NCI-H187 treated with DMSO at 0.1 percent for 48 hours (cell line): ENCODE measurements around the gene POLD1.
"Not testable (repeated sequence)": the region's sequence is repeated elsewhere in the genome, so short reads cannot be mapped to it uniquely, and the experiment has no call there.

Experiments
- DNase-seq: peaks from one replicate; lab custom pipeline; 2025; lab: John Stamatoyannopoulos, UW

POLD1 gene

DNA sequence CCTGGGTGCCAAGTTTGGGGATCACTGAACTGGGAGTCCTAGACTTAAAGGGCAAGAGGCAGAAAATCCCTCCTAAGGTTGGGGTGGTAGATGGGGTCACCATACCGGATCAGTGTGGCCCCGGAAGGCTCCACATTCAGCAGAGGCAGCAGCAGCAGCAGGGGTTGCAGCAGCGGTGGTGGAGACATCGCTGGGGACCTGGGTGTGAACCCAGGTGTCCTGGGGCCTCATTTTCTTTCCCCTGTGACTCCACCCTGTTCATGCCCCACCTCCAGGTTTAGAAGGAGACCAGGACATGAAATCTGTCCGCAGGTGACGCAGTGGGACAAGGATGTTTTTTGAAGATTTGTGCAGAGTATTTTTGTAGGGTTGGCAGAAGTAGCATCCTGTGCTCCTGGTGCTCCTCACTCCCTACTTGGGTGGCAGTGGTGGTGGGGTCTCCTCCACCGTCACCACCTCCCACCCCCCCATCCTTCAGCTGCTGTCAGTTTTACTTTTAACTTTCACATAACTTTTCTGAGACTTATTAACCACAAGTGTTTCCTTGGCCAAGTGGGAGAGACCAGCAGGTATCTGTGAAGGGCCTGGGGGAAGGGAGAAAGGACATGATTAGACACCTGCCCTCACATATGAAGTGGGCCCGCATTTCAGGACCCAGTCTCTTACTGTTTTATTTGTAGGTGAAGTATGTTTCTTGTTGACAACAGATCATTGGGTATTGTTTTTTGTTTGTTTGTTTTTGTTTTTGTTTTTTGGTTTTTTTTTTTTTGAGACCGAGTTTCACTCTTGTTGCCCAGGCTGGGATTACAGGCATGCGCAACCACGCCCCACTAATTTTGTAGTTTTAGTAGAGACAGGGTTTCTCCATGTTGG, 18.5 kb upstream of the POLD1 start, which contains the start of gene NAPSA:
NAPSA (minus strand) TSS at position 206 of the 873 bp plus-strand sequence; CDS start at position 188, 18 bp downstream.
- DNase-seq: no peak

DNA sequence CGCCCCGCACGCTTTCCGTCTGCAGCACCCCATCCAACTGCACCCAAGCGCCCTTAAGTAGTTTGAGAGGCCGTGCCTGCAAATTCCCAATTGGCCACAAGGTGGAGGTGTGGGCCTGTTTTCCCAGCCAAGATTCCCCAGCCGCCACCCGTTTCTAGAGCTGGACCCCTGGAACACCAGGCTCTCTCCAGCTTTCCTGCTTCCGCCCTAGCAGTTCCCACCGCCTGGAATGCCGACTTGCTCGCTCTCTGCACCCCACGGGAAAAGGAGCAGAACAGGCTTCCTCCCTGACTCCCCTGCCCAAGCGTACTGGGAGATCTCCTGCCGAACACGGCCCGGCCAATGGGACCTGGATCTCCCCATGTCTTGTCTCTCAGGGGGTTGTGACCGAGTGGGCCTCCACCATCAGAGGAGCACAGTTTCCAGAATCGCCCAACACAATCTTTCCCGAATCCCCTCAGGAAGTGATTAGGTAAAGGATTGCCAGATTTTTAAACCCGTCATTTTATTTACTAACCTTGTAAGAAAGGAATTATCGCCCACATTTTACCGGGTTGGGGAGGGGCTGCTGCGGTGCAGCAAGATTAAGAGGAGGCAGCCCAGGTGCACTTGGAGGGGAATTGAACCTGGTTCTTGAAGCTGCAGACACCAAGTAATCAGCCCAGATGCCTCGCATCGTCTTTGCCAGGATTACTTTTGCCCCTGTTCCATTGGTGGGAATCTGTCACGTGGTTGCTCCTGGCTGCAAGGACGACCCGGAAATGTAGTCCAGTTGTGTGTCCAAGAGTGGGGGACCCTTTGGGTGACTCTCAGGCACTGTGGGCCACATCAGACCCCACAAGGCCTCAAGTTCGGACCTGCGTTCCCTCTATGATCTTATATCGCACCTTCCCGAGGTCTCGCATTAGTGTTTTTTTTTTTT, 15.2 kb upstream of the POLD1 start:
- DNase-seq: peak; percentile 82

DNA sequence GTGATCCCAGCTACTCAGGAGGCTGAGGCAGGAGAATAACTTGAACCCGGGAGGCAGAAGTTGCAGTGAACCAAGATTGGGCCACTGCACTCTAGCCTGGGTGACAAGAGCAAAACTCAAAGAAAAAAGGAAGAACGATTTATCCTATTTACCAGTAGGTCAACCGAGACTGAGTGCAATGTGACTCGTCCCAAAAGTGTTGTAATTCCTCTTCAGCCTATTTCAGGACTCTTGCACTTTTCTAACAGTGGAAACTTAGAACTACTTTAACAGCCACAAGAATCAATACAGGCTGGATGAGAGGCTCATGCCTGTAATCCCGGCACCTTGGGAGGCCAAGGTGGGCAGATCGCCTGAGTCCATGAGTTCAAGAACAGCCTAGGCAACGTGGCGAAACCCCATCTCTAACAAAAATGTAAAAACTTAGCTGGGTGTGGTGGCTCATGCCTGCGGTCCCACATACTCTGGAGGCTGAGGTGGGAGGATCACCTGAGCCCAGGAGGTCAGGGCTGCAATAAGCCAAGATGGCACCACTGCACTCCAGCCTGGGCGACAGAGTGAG, 12.2 kb upstream of the POLD1 start:
- DNase-seq: no peak

- DNase-seq: peak; percentile 84
Observed at GRCh38 chr19:50376166-50377050, 7.7 kb upstream of the POLD1 start, which contains the start of gene NR1H2. Gene NR1H2, plus strand, starts transcription at chr19:50376457. Its CDS starts 1,149 bp downstream, at chr19:50377606.

- DNase-seq: no peak
Observed at GRCh38 chr19:50377051-50377461, 7.1 kb upstream of the POLD1 start.

GRCh38 chr19:50377517-50377916, 6.6 kb upstream of the POLD1 start:
- no peak for DNase-seq

DNA sequence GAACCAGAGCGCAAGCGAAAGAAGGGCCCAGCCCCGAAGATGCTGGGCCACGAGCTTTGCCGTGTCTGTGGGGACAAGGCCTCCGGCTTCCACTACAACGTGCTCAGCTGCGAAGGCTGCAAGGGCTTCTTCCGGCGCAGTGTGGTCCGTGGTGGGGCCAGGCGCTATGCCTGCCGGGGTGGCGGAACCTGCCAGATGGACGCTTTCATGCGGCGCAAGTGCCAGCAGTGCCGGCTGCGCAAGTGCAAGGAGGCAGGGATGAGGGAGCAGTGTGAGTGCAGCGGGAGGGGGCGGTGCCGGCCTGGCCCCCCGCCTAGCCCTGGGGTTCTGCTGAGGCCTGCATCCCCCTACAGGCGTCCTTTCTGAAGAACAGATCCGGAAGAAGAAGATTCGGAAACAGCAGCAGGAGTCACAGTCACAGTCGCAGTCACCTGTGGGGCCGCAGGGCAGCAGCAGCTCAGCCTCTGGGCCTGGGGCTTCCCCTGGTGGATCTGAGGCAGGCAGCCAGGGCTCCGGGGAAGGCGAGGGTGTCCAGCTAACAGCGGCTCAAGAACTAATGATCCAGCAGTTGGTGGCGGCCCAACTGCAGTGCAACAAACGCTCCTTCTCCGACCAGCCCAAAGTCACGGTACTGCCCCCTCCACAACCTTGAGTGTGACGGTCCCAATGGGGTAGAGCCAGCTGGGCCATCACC, 5.8 kb upstream of the POLD1 start:
- DNase-seq: no peak

GRCh38 chr19:50378863-50379236, 5.3 kb upstream of the POLD1 start:
- no peak for DNase-seq

DNA sequence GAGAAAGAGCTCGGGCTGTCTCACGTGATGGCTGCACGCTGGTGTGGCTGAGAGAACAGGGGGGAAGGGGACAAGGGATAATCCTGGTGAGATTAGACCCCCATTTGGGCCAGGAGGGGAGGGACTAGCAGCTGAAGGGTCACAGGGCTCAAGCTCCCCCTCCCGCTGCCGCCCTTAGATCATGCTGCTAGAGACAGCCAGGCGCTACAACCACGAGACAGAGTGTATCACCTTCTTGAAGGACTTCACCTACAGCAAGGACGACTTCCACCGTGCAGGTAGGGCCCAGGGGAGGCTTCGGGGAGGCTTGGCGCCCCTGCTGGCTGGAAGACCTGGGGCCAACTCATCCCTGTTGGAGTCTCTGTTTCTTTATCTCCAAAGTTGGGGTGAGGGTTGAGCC, 4.5 kb upstream of the POLD1 start:
- no peak for DNase-seq

GRCh38 chr19:50380137-50380536, 4.0 kb upstream of the POLD1 start:
- DNase-seq: no peak

GRCh38 chr19:50380751-50381151, 3.4 kb upstream of the POLD1 start:
- no peak for DNase-seq

DNA sequence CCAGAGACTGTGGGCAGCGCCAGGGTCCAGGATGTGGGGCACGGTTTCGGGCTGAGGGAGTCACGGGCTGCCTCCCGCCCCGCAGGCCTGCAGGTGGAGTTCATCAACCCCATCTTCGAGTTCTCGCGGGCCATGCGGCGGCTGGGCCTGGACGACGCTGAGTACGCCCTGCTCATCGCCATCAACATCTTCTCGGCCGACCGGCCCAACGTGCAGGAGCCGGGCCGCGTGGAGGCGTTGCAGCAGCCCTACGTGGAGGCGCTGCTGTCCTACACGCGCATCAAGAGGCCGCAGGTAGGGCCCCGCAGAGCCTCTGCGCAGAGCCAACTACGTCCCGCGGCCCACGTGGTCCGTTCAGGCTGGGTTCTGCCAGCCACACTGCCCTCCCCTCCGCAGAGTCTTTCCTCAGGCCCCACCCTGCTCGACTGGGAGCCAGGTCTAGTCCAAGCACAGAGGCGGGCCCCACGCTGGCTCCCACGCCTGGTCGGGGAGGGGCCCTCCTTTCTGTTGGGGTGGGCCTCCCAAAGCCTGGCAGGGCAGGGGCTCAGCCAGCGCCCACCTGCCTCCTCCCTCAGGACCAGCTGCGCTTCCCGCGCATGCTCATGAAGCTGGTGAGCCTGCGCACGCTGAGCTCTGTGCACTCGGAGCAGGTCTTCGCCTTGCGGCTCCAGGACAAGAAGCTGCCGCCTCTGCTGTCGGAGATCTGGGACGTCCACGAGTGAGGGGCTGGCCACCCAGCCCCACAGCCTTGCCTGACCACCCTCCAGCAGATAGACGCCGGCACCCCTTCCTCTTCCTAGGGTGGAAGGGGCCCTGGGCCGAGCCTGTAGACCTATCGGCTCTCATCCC, 2.0 kb upstream of the POLD1 start:
- no peak for DNase-seq

DNA sequence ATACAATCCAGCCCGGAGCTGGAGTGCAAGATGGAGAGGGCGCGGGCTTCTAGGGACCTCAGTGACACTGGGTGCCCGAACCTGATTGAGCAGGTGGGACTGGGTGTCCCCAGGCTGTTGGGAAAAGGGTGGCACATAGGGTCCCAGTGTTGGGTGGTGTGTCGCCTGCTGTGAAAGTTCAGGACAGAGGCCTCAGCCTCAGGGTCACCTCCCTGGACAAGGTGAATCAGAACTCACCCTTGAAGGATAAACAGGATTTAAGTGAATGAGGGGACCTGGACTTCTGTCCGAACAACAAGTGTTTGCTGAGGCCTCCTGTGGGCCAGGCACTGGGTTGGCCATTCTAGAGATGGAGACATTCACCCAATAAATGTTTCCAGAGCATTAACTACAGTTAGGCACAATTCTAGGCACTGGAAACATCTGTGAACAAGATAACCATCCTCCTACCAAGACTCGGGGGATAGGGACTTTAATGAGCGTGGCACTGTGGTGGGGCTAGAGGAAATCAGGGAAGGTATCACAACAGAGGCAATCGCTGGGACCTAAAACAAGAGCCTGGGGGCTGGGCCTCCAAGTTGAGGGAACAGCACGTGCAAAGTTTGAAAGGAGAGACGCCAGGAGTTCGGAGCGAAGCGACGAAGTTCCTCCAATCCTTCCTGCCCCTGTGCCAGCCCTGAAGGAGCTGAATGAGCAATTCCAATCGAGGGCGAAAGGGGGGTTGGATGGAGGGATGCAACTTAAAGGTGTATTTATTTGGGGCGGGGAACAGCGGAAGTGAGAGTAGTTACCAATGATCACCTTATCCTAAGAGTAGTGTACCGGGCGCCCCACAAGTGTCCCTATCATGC, 921 bp upstream of the POLD1 start:
- no peak for DNase-seq

GRCh38 chr19:50384685-50385535, 763 bp downstream of the POLD1 start:
- DNase-seq: no peak

DNA sequence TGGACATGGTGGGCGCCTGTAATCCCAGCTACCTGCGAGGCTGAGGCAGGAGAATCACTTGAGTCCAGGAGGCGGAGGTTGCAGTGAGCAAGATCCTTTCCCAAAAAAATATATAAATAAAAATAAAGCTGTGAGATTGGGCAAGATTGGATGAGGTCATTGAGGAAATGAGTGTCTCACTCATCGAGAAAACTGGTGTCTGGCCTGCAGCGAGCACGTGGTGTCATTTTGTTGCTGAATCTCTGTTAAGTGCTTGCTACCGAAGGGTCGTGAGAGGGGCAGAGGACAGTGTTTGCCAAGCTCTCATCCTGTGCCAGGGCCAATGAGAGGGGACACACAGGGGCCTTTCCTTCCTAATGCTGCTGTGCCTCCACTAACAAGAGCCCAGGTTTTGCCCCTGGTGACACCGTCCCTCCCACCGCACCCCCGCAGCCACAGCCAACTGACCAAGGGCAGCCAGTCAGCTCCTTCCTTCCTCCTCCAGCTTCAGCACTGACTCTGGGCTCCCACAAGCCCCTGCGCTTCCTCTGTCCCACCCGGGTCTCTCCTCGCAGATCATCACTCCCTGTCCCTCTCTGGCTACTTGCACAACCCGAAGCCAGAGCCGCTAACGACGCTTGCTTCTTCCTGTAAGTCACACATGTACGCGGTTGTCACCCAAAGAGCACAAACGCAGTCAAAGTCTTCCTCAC, 3.2 kb downstream of the POLD1 start:
- DNase-seq: no peak

GRCh38 chr19:50387868-50388245, 3.7 kb downstream of the POLD1 start:
- DNase-seq: no peak

- not testable (repeated sequence) for DNase-seq
Observed at GRCh38 chr19:50390295-50390694, 6.1 kb downstream of the POLD1 start.
